Activated T-helper 9 cell treated with anti-CD3 and anti-CD28 coated beads, Interleukin-2, amount 50 U/mL, for 16 hours (primary cell): Measurements from ENCODE around the gene SF3B1.
"Not testable (repeated sequence)": the region's sequence is repeated elsewhere in the genome, so short reads cannot be mapped to it uniquely, and the experiment has no call there.

Experiments used
- DNase-seq: peaks from one replicate; pipeline ENCODE4 v3.0.0-alpha.2; 2020; ENCODE audit warnings: low read depth

Gene SF3B1

GRCh38 chr2:197434541-197435513, at the start of gene SF3B1:
SF3B1 (minus strand) TSS chr2:197435028; CDS start chr2:197434999, 29 bp downstream.
- DNase-seq, result peak; percentile 99

- DNase-seq, result not testable (repeated sequence)
These were observed 49.4 kb upstream of the SF3B1 start for GRCh38 chr2:197484248-197484647.

GRCh38 chr2:197480165-197481036, 45.6 kb upstream of the SF3B1 start:
- DNase-seq, result no peak

- DNase-seq, result no peak
These were observed 43.0 kb upstream of the SF3B1 start for GRCh38 chr2:197477797-197478196.

GRCh38 chr2:197472166-197472565, 37.3 kb upstream of the SF3B1 start:
- no peak for DNase-seq

- DNase-seq, result no peak
These were observed 29.3 kb upstream of the SF3B1 start for GRCh38 chr2:197464175-197464574.

GRCh38 chr2:197461057-197461456, 26.2 kb upstream of the SF3B1 start:
- DNase-seq, result no peak

- DNase-seq, result no peak
These were observed 25.8 kb upstream of the SF3B1 start for GRCh38 chr2:197460649-197461048.

- DNase-seq, result no peak
These were observed 20.6 kb upstream of the SF3B1 start for GRCh38 chr2:197455428-197455827.

- DNase-seq, result no peak
These were observed 20.1 kb upstream of the SF3B1 start for GRCh38 chr2:197454923-197455322.

- DNase-seq, result no peak
These were observed 19.1 kb upstream of the SF3B1 start for GRCh38 chr2:197453914-197454398.

- DNase-seq, result peak; percentile 97
These were observed 18.5 kb upstream of the SF3B1 start, which contains the start of gene COQ10B for GRCh38 chr2:197453123-197453913. COQ10B (plus strand) TSS chr2:197453552; CDS start chr2:197453561, 9 bp downstream.

GRCh38 chr2:197452754-197453122, 17.9 kb upstream of the SF3B1 start:
- DNase-seq, result no peak

GRCh38 chr2:197450935-197451358, 16.1 kb upstream of the SF3B1 start:
- not testable (repeated sequence) for DNase-seq

- DNase-seq, result no peak
These were observed 15.6 kb upstream of the SF3B1 start for GRCh38 chr2:197450465-197450864.

- no peak for DNase-seq
These were observed 12.0 kb upstream of the SF3B1 start for GRCh38 chr2:197446844-197447243.

GRCh38 chr2:197445746-197446145, 10.9 kb upstream of the SF3B1 start:
- no peak for DNase-seq

- DNase-seq, result no peak
These were observed 8.0 kb upstream of the SF3B1 start for GRCh38 chr2:197442857-197443256.

GRCh38 chr2:197437380-197437779, 2.6 kb upstream of the SF3B1 start:
- DNase-seq, result no peak

GRCh38 chr2:197435598-197436420, 981 bp upstream of the SF3B1 start:
- no peak for DNase-seq
